SK-N-MC (cell line): ENCODE results near the gene AQP12A.

Experiments used
- DNase-seq: peaks from one replicate; pipeline ENCODE4 v3.0.0-alpha.2; 2011; ENCODE audit warnings: low read depth, low spot score
- H3K27ac ChIP-seq: fragments of 200-600 bp; sonication (generic); 2 replicates; pipeline ENCODE4 v1.5.1; 2016; ENCODE audit warnings: mixed run types
- H3K36me3 ChIP-seq: fragments of 200-600 bp; sonication (generic); 2 replicates; pipeline ENCODE4 v1.6.1; 2017; ENCODE audit warnings: antibody characterized with exemption, low read length, mixed read lengths; ENCODE audit not compliant: insufficient read depth
- H3K4me3 ChIP-seq: fragments of 200-600 bp; sonication (generic); 2 replicates; pipeline ENCODE4 v1.5.1; 2016
- H3K9ac ChIP-seq: fragments of 200-600 bp; sonication (generic); 2 replicates; pipeline ENCODE4 v1.8.0; 2017; ENCODE audit warnings: mixed run types, mixed read lengths; ENCODE audit not compliant: insufficient read length
- H3K9me3 ChIP-seq: fragments of 200-600 bp; sonication (generic); 2 replicates; pipeline ENCODE4 v1.6.1; 2017; ENCODE audit warnings: low read depth, mild to moderate bottlenecking, antibody characterized with exemption, low read length, moderate library complexity, mixed read lengths
- EZH2 ChIP-seq: fragments of 200-600 bp; sonication (generic); IDR thresholded peaks from one replicate; pipeline ENCODE4 v1.6.1; 2017; ENCODE audit warnings: antibody characterized with exemption
- FOXP2 ChIP-seq: optimal IDR thresholded peaks from 2 replicates; pipeline ENCODE3; 2011; ENCODE audit warnings: mild to moderate bottlenecking, moderate library complexity; ENCODE audit not compliant: insufficient read depth; ENCODE audit errors: extremely low read length, control extremely low read depth
- POLR2AphosphoS5 ChIP-seq: IDR thresholded peaks from 2 replicates; pipeline ENCODE4 v1.6.1; 2012; ENCODE audit warnings: mild to moderate bottlenecking, low read depth, low read length, borderline replicate concordance

The AQP12A gene

DNA sequence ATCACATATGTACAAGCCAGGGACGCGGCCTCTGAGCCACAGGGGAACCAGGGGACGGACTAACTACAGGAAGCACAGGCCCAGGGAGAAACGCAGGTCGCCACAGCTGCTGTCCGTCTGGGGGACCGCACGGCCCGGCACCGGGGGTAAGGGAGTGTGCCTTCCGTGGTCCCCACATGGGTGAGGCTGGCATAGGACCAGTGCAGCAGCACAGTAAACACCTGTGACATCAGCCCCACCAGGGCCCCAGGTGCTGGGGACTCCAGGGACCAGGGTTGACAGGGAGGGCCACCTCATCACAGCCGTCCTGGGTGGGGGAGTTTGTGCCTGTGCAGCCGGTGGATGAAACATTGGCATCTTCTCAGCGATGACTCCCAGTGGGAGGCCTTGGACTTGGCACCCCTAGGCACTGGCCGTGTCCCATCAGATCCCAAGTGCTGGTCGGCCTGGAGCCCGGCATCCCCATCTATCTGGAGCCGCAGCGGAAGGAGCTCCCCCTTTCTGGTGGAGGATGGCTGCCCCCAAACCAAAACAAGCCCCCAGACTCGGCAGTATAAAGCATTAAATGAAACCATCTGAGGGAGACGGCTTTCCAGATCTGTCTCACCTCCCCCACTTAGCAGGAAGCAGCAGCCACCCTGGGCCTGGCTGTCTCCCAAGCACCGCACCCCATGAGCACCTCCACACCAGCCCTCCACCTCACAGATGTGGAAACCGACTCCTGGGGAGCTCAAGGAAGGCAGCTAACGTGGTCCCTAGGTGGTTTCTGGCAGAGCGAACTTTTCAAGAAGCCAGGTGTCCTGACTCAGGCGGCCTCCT lies 22.5 kb downstream of the AQP12A start:
- no peak overlapping the region for H3K4me3 ChIP-seq
- TF ChIP-seq EZH2, result no peak
- TF ChIP-seq FOXP2, result no peak
- TF ChIP-seq POLR2AphosphoS5, result no peak
- DNase-seq, result no peak
- no peak overlapping the region for H3K27ac ChIP-seq
- H3K9ac ChIP-seq, result no peak overlapping the region
- no peaks in the 10 kb centered on the region for H3K36me3 ChIP-seq
- H3K9me3 ChIP-seq, result no peaks in the 10 kb centered on the region

DNA sequence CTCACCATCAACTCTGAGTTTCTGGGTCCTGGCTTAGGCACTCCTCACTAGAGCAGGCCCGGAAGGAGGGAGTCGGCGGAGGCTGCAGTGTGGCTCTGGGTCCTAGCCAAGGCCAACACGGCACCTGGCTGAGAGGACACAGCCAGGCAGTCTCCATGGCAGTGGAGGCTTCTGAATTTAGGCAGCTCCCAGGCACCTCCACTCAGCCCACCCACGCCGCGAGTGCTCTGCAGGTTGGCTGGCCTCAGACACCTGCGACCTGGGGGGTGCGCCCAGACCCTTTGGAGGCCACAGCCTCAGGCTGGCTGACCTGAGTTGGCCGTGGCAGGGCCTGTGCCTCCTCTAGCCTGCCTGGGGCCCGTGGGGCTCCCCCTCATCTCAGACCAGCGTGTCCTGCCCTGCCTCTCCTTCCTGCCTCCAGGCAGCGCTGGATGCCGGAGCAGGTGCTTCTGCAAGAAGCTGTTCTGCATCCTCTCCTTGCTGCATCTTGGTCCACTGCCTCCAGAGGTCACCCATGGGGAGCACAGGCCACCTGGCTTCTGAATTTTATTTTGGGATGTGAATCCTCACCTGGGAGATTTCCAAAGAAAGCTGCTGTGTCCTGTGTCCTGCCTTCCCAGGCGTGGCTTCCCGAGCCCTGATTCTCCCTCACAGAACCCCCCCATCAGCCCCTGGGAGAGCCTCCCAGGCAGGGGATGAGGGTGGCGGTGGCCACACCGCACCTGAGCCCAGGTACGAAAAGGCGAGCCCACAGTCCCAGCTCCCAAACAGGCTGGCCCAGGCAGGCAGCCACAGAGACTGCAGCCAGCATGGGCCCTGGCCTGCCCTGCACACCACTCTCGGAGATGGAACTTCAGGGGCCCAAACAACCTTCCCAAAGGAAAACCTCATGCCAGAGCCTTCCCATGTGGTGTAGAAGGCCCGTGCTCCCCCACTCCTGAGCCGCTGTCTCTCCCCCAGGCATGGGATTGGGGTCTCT lies 23.4 kb downstream of the AQP12A start:
- Histone ChIP-seq H3K36me3 (no peaks in the 10 kb centered on the region), H3K27ac (no peak overlapping the region), H3K4me3 (no peak overlapping the region), H3K9me3 (no peaks in the 10 kb centered on the region), H3K9ac (no peak overlapping the region)
- no peak for TF ChIP-seq FOXP2
- no peak for TF ChIP-seq POLR2AphosphoS5
- TF ChIP-seq EZH2, result no peak
- no peak for DNase-seq

DNA sequence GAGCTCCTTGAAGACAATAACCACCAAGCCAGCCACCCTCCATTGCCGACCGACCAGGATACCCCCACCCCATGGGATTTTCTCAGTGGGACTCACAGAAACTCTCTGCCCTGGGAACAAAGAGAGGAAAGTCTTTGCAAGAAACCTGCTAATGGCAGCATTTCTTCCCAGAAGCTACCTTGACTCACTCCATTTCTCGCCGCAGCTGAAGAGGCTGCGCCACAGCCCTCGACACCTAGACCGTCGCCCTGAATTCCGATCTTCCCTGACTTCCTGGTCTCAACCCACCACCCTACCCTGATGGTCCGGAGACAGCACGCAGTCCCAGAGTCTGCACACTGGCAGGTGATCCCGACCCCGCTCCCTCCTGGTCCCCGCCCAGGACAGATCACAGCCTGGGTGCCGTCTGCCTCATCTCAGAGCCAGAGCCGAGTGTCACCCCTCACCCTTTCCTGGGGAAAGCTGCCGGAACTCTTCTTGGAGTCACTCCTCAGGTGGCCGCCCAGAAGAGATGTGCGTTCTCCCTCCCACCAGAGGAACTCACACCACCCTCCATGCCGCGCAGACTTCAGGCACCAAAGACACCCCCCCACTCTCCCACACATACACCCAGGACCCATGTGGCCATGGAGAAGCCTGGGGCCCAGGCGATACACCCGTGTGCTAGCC lies 24.6 kb downstream of the AQP12A start:
- Histone ChIP-seq H3K9ac (no peak overlapping the region), H3K36me3 (no peaks in the 10 kb centered on the region), H3K4me3 (no peak overlapping the region), H3K27ac (no peak overlapping the region), H3K9me3 (no peaks in the 10 kb centered on the region)
- DNase-seq, result no peak
- TF ChIP-seq EZH2, result no peak
- TF ChIP-seq POLR2AphosphoS5, result no peak
- TF ChIP-seq FOXP2, result no peak

DNA sequence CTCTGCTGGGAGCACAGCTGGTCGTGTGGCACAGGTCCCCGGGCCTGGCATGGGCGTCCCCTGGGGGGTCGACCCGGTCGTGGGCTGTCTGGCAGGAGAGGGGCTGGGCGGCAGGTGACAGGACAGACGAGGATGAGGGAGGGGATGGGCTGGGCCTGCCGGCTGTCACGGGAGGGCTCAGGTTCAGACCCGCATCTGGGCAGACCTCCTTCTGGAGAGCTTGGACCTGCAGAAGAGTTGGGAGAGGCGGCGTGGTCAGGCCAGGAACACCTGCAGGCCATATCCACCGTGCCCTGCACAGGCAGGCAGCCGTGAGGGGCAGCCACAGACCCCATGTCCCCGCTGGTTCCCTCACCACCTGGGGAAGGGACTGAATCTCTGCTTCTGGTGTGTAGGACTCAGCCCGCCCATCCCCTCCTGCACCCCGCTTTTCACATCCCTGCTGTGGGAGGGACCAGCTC lies 25.5 kb downstream of the AQP12A start:
- Histone ChIP-seq H3K27ac (no peak overlapping the region), H3K9me3 (no peaks in the 10 kb centered on the region), H3K9ac (no peak overlapping the region), H3K4me3 (no peak overlapping the region), H3K36me3 (no peaks in the 10 kb centered on the region)
- TF ChIP-seq FOXP2 (no peak), POLR2AphosphoS5 (no peak), EZH2 (no peak)
- DNase-seq, result no peak

DNA sequence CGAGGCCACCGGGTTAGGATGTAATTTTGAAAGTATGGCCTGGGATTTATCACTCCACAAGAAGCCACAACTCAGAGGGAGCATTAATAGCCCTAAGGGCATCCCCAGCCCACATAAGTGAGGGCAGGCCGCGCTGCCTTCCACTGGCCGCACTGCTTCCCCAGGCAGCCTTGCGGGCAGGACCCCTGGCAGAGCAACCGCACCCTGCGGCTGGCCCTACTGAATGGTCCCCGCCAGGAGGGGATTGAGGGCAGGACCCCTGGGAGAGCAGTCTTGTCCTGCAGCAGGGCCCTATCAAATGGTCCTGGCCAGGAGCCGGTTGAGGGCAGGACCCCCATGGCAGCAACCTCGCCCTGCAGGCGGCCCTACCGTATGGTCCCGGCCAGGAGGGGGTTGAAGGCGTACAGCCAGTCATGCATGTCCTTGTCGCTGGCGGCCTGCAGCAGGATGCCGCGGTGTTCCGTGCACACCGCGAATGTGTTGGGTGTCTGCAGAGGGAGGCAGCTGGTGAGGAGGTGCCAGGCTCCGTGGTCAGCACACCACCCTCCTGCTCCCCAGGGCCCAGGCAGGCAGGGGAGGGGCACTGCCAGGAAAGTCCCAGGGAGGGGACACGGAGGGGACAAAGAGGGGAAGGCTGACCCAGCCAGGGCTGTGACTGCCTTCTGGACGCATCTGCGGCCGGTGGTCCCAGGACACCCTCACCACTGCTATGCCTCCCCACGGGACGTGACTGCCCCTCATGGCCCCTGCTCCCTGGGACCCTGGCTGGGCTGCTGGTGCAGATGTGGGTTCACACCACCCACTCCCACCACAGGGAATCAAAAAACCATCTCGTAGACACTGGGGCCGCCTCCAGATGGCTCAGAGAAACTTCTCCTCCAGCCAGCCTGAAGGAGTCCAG lies 26.3 kb downstream of the AQP12A start:
- no peak overlapping the region for H3K4me3 ChIP-seq
- H3K36me3 ChIP-seq, result no peaks in the 10 kb centered on the region
- no peak for DNase-seq
- no peaks in the 10 kb centered on the region for H3K9me3 ChIP-seq
- H3K27ac ChIP-seq, result no peak overlapping the region
- no peak for TF ChIP-seq EZH2
- no peak for TF ChIP-seq POLR2AphosphoS5
- no peak for TF ChIP-seq FOXP2
- H3K9ac ChIP-seq, result no peak overlapping the region

DNA sequence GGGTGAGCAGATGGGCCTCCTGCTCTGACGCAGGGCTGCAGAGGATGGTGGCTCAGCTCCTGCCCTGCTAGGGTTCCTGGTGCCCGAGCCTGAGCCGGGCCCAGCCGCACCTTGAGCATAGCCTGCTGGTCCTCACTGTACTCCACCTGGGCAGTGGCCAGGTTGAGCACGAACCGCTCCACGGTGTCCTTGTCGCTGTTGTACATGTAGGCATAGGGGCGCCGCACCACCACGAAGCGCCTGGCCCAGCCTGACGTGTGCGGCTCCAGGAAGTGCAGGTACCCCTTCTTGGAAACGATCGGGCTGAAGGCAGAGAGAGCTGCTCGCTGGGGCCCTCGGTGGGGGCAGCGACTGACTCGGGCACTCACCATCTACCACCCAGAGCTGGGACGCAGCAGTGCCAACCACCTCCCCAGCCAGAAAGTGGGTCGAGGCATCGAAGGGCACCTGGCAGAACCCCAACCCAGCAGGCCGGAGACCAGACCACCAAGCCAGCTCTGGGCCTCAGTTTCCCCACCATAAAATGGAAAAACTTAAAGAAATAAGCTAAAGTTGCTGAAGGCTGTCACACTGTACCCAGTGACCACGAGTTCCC lies 27.3 kb downstream of the AQP12A start:
- no peak for TF ChIP-seq EZH2
- no peak for TF ChIP-seq POLR2AphosphoS5
- no peak for TF ChIP-seq FOXP2
- DNase-seq, result no peak
- Histone ChIP-seq H3K36me3 (no peaks in the 10 kb centered on the region), H3K9ac (no peak overlapping the region), H3K4me3 (no peak overlapping the region), H3K9me3 (no peaks in the 10 kb centered on the region), H3K27ac (no peak overlapping the region)
